Dermis blood vessel endothelial cell (primary cell): ENCODE data around the gene ABLIM2. TPM values are rescaled to one million over a fixed set of nuclear protein-coding genes. Genes with fewer than 3 reads are reported as not detected.

Experiments used
- DNase-seq: peaks from one replicate; pipeline ENCODE4 v3.0.0; 2010
- total RNA-seq: library from RNA; depleted of rRNA; stranded (reverse); fragments of >200 nt; gene quantifications from 2 replicates; pipeline ENCODE4 v1.2.3, GENCODE V29; 2014

ABLIM2 gene
- total RNA-seq, 1 donor from 2014 or later, result 8.8 TPM

DNA sequence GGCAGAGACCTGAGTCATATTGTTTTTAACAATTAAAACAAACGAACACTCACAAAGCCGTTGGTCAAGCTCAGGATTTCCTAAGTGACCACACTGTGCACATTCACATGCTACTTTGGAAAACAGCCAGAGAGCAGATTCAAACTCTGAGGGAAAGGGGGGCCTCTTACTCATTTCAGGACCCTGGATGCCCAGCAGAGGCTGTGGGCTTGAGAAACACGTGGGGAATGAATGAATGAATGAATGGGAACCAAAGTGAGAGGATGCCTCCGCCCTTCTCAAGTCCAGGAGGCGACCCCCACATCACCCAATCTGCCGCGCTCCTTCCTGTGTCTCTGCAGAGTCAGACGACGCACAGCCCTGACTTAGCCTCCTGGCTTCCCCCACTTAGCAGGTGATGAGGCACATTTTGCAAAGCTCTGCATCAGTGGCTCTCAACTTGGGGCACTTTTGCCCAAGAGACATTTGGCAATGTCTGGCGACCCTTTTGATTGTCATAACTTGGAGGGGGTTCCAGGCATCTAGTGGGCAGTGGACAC, 76.0 kb downstream of the ABLIM2 start:
- peak; percentile 92 for DNase-seq

DNA sequence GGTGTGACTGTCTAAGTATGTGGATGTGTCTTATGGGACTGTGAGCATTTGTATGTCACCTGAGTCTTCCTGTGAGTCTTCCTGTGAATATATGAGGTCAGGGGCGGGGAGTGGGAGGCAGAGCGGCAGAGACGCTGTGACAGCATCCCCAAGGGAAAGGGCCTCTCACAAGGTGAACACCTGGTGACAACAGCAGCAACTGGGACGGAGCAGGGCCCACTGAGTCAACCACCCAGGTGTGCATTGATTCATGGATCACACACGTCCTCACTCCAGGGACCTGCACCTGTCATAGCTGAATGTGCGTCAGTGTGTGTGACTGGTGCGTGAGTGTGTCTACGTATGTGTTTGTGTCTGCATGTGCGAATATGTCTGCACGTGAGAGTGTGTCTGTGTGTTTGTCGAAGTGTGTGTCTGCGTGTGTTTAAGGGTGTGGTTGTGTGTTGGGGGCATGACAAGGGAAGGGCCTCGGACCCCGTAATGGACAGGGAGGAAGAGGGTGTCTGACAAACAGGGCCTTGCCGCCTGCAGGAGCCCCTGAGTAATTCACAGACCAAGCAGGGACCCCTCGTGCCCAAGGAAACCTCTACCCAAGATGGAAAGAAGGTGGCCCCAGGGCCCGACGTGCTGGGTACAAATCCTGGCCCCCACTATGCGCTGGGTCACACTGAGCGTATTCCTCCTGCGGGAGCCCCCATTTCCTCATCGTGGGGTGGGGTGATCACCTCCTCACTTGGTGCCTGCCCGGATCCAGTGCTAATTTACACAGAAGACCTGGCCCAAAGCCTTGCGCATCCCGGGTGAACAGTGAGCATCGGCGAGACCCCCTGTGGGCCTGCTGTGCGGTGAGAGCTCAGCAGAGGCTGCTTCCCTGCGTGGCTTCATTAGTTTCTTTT, 76.7 kb downstream of the ABLIM2 start:
- DNase-seq, result no peak

DNA sequence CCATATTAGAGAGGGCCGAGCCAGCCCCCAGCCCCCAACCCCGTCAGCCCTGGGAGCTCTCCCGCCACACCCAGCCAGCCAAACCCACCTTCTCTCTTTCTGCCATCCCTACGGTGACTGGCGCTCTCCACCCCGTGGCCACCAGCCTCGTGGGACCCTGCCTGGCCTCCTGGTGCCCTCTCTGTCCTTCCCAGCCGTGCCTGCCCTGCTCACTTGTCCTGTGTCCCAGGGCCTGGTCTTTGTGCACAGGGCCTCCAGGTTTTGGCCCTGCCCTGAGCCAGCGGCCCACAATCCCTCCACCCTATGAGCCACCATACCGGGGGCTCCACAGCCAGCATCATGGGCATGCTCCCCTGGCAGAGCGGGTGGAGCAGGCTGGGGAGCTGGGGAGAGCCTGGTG, 77.4 kb downstream of the ABLIM2 start:
- no peak for DNase-seq

DNA sequence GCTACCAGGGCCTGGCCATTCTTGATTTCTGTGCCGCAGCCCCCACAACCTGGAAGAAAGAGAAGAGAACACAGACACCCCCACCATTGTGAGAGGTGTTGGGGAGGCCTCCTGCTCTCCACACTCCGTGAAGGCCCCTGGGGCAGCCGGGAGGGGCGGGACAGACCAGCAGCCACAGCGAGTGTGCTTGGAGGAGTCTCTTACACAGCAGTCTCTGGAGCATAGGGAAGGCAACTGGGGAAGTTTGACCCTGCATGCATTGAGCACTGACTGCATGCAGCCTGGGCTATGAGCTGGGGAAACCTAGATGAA, 77.9 kb downstream of the ABLIM2 start:
- no peak for DNase-seq

DNA sequence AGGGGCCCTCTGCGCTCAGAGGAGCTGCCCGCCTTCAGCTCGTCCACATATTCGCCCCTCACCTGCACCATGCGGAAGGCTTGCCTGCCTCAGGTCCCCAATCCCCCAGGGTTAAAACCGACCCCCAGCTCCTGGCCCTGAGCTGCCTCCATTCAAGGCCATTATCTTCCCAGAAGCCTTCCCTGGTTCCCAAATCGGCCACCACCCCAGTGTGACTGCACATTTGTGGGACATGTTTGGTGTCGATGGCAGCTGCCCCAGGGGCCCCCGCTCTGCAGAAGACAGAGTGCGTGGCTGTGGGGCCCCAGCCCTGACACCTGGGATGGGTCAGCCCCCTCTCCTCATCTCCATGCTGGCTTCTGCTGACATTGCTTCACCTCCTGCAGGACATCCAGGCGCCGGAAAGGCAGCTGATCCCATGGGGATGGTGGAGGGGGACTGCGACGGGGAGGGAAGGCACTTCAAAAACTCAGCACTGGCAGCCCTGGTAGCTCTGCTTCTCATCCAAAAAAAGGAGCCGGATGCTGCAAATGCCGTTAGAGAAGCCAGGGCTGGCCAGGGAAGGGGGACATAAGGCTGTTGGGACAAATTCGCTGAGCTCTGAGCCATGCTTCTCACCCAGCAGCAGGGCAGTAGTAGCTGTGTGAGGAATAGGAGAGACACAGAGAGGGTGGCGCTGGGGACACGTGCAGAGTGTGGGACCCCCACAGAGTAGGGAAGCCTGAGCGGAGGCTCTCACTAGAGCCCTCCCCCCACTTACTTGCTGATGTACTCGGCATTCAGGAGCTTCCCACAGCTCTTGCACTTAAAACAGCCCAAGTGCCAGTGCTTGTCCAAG, 78.5 kb downstream of the ABLIM2 start:
- DNase-seq, result no peak

DNA sequence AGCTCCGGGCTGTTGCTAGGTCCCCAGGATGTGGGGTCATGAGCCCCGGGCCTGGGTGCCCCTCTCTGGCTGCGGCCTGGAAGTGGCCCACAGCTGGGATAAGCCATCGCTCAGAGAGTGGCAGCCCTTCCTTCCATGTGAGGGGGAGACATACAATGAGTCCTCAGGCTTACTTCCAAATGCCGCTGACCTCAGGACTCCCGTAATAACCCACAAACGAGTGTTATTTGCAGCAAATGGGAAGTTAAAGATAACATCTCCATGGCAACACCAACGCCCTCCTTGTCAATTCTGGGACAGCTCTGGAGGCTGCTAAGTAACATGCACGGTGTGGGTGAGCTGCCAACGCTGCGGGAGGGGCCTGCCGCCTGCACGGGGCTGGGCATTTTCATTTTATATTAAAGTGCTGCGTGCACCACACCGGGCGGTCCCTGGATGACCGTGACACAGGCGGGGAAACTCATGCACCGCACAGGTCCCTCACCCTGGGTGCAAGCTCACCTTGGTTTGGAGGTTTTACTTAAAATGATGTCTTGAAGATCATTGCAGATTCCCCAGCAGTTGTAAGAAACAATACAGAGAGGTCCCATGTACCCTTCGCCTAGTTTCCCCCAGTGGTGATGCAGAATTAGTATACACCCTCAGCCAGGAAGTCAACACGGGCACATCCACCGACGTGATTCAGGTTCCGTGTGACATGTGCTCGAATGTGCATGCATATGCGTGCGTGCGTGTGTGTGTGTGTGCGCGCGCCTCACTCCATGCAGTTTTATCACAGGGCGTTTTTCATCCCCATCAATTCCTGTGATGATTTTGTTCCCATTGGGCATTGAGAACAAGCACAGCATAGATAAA, 79.4 kb downstream of the ABLIM2 start:
- peak; percentile 44 for DNase-seq

DNA sequence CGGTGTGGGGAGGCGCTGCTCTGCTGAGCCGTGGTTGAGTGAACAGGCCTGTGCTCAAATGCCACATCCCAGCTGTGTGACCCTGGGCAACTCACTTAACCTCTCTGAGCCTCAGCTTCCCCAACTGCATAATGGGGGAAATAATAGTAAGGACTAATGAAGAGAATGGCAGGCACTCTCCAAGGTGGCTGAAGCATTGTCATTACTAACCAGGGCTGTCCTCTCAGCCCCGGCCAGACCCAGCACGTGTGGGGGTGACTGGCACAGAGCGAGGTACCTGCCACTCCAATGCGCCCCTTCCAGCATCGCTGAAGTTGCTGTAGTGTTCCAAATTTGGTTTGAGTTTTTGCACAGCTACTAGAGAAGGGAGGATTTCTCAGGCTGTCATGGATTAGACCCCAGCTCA, 80.0 kb downstream of the ABLIM2 start:
- DNase-seq, result no peak

DNA sequence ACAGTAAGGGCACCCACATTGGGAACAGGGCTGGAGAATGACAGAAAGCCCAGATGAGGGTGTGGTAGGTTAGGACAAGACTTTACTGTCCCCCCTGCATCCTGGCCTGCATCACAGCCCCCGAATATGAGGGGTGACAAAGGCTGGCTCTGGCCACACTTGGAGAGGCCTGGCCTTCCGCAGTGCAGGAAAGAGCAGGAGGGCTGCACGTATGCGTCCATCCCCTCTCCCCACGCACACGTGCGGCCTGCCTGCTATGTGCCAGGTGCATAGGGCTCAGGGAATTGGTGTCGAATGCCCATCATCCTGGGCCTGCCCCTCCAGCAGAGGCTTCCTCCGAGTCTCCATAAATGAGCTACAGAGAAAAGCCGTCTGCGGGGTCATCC, 80.5 kb downstream of the ABLIM2 start:
- DNase-seq, result no peak

DNA sequence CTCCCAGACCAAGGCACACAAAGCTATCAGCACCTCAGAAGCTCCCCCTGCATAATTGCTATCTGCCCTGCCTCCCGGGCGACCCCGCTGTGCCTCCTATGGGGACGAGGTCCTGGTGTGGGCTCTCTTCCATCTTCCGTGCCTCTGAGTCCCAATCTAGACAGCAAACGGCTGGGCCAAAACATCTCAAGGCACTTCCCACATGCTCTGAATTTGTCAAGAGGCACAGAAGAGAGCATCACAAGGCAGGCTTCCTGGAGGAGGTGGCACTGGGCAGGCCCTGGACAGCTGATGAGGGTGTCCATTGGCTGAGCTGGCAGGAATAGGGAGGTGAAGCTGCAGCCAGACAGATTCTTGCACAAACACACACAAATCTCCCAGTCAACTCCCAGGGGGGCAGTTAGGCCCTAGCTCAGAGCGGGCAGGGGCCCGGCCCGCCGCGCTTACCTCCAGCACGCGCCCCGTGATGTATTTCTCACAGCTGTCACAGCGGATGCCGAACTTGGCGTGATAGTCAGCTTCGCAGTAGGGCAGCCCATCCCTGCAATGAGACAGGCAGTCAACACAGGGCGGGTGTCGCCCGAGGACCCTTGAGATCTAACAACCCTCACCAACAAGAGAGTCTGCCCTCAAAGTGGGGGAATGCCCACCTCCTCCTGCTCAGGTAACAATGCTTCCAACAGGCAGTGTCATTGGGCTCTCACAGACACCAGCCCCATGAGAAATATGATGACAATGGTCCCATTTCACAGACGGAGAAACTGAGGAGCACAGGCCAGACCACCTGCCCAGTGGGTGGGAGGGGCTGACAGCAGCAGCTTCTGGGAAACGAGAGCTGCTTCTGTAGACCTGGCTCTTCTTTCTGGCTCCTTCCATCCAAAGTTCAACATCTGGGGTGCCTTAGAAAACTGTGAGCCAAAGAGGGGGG, 81.2 kb downstream of the ABLIM2 start:
- no peak for DNase-seq

DNA sequence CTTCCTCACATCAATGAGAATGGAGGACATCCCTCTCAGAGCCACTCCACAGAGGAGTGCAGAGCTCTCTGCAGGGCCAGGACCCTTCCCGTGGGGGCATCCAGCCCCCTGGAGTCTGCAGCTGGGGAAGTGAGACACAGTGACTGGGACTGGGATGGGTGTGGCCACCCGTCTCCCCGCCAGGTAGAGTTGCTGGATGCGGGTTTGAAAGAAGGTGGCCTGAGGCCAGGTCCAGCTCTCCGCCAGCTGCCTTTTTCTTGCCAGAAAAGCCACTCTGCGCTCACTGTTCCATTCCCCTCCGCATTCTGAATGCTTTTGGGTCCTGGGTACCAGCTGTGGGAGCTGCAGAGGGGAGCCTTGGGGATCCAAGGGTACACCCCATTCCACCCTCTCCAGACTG, 82.6 kb downstream of the ABLIM2 start:
- no peak for DNase-seq

DNA sequence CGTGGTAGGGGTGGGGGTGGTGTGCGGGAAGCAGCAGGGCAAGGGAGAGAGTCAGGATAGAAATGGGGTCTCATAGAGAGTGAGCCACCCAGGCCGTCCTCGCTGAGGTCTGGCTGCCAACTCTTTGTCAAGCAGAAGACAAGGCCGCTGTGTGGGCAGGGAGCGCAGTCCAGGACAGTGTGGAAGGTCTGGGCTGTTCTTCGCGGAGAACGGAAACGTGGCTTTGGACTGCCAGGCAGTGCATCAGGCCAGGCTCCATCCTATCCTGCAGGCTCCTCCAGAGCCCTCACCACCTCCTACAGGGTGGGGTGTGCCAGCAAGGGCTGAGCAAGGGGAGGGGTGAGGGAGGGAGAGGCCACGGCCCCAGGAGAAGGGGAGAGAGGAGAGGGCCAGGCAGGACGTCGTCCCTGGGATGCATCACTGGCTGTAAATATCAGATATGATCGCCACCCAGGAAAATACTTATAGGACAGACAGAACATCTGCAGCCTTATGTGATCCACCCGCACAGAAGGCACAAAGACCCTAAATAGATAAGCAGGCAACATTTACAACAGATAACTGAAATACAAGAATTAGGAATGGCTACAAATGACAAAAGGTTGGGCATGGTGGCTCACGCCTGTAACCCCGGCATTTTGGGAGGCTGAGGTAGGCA, 85.3 kb downstream of the ABLIM2 start:
- DNase-seq, result no peak

DNA sequence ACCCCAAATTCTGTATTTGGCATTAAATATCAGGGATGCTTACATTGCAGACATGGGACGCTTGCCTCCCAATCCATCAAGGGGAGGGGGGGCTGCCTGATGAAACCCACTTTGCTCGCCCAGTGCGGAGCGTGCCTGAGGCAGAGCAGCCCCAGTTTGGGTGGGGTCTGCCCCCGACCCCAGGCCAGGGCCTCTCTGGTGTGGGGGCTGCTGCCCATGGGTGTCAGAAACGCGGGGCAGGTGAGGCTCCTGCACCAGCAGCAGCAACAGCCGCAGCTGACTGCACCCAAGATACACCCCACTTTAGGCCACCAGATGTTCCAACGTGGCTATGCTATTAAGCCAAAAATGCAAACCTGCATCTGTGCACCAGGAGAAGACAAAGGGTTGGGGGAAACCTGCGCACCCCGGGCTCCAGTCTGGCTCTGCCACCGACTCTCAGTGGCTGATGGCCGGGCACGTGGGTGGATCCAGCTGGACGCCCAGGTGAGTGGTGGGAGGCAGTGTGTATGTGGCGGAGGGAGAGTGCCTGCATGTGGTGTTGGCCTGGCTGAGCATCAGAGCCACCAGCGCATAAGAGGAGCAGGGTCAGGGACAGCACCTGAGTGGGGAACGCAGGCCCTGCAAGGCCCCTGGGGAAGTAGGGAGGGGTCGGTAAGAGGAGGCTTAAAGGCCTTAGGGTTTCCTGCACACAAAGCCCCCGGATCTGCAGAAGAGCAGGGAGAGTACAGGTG, 86.2 kb downstream of the ABLIM2 start:
- DNase-seq, result no peak

DNA sequence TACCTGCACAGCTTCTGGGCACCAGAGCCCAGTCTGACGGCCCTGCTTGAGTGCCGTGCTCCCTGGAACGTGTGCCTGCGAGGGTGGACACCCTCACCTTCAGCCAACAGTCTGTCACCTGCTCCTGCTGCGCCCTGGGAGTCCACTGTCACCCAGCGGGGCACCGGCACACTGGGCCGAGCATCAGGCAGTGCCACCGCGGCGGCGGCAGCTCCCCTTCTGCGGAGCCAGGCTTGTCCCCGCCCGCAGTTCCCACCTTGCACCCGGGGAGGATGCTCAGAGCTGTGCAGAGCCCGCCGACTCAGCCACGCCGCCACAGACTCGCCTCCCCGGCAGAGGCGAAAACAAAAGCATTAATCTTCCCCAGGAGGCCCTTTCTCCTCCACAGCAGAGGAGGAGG, 86.8 kb downstream of the ABLIM2 start:
- DNase-seq, result no peak

DNA sequence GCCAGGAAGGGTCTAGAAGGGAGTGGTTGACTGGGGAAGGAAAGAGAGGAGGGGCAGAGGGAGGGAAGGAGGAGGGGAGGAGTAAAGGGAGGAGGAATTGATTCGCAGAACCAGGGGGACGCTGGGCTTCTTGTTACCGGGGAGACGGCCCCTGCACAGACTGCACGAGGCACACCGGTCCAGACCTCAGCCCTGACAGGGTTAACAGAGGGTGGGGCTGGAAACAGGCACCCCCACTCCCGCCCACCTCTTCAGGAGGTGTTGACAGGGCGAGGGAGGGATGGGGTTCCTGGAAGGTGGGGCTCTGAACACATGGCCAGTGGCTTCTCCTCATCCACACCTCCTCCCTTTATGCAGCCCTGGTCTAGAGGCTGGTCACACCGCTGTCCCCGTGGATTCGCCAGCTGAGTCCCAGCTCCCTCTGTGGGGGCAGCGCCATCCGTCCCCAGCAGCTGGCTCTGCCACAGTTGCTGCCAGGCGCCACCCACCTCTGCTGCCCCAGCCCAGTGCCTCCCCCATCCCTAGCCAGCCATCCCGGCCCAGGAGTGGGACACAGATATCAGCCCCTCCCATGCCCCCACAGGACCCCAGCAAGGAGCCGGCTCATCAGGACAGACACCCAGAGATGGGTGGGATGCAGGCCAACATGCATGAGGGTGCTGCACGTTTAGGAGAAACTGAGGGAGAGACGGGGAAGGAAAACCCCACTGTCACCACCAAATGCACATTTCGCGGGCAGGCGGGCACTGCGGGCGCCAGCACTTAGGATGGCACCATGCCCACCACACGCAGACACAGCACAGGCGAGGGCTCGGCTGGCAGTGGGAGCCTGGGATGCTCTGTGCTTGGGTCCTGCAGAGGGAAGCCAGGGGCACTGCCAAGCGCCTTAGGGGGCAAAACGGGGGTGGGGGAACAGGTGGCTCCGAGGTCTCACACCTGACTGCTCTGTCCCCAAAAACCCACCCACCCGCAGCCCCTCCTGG, 87.6 kb downstream of the ABLIM2 start:
- DNase-seq, result no peak

DNA sequence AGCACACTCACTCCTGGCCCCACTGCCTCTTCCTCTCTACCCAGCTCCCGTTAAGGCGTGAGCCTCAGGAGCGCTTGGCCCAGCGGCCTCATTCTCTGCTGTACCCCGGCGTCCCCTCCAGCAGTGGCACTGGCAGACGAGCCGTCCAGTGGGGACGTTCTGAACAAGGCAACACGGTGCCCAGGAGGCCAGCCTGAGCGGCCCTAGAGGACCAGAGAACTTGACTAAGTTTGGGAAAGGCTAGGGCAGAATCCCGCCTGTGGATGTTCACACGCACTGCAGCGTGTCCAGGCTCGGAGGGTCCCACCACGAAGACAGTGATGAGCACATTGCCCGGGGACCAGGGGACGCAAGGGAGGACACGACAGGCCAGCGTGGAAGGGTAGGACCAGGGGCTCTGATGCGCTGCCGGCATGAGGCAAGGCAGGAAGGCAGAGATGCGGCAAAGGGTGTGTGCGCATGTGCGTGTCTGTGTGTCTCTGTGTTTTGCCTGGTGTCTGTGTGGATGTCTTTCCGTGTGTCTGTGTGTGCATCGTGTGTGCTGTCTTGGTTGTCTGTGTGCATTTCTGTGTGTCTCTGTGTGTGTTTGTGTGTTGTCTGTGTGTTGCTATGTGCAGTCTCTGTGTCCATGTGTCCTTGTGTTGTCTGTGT, 89.4 kb downstream of the ABLIM2 start:
- no peak for DNase-seq

DNA sequence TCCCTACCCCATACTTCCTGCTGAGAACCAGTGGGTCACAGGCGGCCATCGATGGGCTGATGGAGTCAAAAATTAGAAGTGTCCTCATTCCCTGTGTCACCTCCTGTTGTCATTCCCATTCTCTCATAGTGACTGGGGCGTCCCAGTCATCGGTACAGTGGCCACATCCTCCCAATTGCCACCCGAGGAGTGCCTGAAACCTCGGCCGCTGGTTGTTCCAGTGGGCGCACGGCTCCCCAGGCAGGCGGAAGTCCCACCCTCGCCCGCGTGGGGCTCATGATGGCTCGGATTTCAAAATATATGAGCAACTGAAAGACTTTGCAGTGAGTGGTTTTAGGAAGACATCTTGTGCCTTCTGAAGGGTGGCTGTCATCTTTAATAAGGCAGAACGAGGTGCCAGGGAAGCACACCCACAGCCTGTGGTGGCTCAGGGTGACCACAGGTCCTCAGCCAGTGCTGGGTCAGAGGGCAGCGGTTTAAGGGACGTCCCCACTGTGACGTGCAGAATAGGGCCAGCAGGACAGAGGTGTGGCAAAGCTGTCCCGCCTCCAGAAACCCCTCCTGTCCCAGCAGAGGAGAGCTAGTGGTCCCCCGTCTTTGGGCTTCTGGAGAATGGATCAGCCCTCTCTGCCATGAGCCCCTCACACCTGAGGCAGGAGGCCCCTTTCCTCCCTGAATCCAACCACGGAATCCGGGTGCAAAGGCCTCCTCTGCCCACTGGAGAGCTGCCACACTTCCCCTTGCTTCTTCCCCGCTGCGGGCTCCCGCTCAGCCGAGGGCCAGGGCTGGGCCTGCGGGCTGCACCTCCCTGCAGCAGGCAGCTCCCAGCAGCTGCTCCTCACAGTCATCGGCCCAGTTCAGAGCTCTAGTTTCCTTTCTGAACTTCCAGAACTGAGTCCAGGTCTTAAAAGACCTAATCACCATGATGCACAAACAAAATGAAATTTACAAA, 90.4 kb downstream of the ABLIM2 start:
- DNase-seq, result no peak

DNA sequence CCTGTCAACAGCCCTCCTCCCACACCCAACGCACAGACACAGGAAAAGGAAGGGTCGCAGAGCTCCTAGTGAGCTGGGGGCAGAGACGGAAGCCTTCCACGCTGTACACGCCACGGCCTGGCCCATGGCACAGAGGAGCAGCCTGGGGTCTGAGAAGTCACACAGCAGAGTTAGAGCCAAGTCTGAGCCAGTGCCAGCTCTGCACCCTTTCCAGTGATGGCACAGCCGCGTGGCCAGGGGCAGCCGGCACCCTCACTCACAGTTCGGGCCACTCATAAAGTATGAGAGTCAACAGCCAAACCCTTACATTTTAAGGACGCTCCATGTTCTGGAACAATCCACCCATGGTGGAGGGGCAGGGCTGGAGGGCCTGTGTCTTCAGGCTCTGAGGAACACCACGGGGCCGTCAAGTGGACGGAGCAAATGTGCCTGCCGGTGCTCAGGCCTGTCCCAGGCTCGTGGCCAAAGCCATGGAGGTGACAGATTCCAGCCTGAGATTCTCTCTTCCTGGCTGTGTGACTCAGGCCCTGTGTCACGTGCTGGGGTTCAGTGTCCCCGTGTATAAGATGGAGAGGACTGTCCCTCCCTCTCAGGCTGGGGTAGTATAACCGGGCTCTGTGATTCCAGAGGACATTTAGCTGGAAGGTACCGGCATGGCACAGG, 91.2 kb downstream of the ABLIM2 start:
- DNase-seq, result no peak
